NAMALWA (cell line): Measurements from ENCODE around the gene ZNF189.

Source experiments
- DNase-seq: peaks from one replicate; pipeline ENCODE4 v3.0.0-alpha.2; 2015; ENCODE audit warnings: low spot score

The ZNF189 gene

DNA sequence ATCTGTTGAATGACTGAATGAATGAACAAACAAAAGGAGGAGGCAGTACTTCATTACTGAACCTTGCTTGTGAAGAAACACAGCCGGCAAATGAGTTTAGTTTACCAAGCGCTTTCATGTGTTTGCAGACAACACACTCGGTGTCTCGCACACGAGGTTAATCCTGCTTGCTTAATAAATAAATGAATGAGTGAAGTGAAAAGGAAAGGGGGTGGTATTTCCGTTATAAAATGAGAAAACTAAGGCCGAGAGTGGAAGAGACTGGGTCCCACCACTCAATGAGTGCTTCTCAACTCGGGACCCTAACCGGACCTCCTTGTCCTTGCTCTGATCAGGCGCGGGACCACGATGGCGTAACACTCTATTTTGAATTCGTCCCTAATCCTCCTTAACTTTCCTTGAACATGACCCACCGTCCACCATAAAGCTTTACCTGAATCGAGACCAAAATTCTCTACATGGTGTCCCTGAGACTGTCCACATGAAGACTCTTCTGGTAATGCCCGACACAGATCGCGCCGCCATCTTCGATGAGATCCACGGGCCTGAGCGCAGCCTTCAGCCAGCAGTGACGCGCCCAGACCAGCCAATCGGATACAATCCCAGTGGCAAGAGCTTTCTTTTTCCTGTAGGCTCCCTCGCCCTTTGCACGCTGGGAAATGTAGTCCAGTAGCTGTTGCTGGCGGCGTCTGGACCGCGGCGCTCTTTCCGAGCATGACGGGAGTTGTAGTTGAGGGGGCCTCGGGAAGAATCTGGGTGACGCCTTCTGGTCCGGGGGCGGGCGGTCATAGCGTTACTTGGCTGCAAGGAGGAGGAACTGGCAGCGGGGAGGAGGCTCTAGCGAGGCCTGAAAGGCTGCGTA is at the start of gene ZNF189, which contains the start of gene MRPL50:
Gene ZNF189, plus strand, starts transcription at position 784 of the 862 bp plus-strand sequence. CDS start 306 bp downstream, outside the sequence.
Gene MRPL50, minus strand, starts transcription at position 551 of the 862 bp plus-strand sequence. Its CDS starts 26 bp downstream, at position 525.
- DNase-seq = peak; percentile 99

- no peak for DNase-seq
Observed at GRCh38 chr9:101350285-101350684, 48.4 kb upstream of the ZNF189 start.

DNA sequence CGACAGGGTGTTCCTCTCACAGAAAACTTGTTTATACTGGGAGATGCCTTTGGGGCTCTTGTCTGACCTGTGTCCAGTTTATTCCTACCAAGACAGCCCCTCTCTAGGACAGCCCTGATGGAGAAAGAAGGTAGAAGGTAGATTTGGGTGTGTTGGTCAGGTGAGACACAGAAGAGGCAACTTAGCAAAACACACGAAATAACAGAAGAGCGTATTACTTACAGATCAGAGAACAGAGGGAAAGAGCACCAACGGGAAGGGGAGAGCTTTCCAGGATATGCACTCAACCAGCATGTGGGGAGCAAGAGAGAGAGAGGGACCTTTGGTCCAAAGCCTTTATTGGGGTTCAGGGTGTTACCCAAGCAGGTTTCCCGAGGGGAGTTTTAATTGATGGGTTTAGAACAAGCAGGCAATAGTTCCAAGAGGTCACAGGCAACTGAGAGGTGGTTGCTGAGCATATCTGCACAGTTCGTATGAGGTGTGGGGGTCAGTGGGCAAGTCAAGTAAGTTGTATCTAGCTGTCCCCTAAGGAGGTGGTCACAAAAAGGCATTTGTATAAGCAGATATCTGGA is 45.7 kb upstream of the ZNF189 start:
- DNase-seq = no peak

- DNase-seq = no peak
Observed at GRCh38 chr9:101353683-101354082, 45.0 kb upstream of the ZNF189 start.

GRCh38 chr9:101354143-101354764 is 44.4 kb upstream of the ZNF189 start:
- DNase-seq = no peak

- DNase-seq = no peak
Observed at GRCh38 chr9:101354765-101355708, 43.6 kb upstream of the ZNF189 start.

- DNase-seq = no peak
Observed at GRCh38 chr9:101356619-101357018, 42.0 kb upstream of the ZNF189 start.

GRCh38 chr9:101359679-101360078 is 39.0 kb upstream of the ZNF189 start:
- no peak for DNase-seq

- no peak for DNase-seq
Observed at GRCh38 chr9:101360647-101361046, 38.0 kb upstream of the ZNF189 start.

GRCh38 chr9:101362450-101362849 is 36.2 kb upstream of the ZNF189 start:
- no peak for DNase-seq

- no peak for DNase-seq
Observed at GRCh38 chr9:101365181-101365580, 33.5 kb upstream of the ZNF189 start.

DNA sequence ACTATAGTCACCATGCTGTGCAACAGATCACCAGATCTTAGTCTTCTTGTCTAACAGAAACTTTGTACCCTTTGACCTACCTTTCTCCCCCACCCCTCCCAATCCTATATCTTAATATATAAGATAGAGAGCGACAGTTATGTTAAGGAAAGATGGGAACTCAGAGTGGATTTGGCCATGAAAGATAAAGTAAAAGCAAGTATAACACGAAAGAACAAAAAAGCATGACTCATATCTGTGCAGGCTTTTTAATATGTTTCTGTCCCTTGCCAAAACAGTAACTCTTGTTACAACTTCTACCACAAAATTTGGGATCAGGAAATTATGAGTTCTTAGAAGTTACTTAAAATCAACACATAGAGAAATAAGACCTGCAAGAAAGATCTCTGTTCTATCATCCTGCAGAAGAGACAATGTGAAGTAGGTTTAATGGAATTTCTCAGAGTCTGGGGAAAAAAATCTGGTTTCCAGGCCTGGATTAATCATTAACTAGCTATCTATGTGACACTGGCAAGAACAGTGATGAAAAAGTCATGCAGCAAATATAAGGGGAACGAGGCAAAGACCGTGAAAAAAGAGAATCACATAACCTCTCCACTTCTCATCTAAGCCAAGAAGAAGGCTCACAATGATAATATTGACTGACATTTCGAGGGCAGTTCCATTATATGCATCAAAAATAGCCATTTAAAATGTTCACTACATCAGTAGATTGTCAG is 32.5 kb upstream of the ZNF189 start:
- no peak for DNase-seq

DNA sequence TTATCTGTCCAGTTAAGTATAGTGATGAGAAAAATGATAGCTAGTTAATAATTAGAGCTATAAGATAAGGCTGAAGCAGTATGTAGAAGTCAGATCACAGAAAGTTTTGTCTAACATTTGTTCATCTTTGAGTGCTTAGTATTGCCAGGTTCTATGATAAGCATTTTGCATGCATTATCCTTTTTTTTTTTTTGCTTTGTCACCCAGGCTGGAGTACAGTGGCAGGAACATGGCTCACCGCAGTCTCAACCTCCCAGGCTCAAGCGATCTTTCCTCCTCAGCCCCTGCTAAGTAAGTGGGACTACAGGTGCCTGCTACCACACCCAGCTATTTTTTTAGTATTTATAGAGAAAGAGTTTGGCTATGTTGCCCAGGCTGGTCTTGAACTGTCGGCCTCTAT is 31.3 kb upstream of the ZNF189 start:
- DNase-seq = no peak

- DNase-seq = no peak
Observed at GRCh38 chr9:101369286-101369685, 29.4 kb upstream of the ZNF189 start.

DNA sequence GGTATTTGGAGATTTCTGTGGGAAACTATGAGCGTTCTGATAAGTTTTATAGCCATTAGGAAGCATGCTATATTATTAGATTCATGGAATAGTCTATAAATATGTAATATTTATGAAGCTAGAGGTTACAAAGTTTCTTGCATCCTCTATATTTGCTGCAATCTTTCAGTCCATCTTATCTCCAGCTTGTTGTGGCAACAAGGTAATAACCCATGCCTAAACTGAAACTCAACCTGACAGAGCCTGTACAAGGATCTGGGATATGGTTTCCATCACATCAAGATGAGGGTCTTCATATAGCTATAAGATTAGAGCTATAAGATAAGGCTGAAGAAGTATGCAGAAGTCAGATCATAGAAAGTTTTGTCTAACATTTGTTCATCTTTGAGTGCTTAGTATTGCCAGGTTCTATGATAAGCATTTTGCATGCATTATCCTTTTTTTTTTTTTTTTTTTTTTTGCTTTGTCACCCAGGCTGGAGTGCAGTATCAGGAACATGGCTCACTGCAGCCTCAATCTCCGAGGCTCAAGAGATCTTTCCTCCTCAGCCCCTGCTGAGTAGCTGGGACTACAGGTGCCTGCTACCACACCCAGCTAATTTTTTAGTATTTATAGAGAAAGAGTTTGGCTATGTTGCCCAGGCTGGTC is 28.6 kb upstream of the ZNF189 start:
- no peak for DNase-seq

GRCh38 chr9:101371813-101372212 is 26.8 kb upstream of the ZNF189 start:
- no peak for DNase-seq

- DNase-seq = no peak
Observed at GRCh38 chr9:101372327-101373118, 26.1 kb upstream of the ZNF189 start.

DNA sequence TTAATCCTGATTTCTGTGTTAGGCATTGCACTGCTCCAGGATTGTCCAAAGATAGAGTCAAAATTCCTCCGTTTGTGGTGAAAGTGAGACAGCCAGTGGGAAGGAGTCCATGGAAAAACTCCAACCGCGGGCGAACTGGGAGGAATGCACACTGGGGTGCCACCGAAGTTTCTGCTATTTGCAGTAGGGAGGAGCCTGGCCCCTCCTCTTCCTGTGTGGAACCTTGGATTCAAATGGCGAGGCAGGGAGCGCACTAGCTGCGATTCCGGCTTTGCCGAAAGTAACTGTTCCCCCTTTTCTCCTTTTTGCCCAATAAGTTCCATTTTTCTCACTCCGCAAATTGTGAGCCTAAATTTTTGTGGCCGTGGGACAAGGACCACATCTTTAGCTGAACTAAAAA is 23.1 kb upstream of the ZNF189 start:
- no peak for DNase-seq

- DNase-seq = no peak
Observed at GRCh38 chr9:101376111-101376848, 22.4 kb upstream of the ZNF189 start.
